HG03097 (cell line): ENCODE measurements around the gene CALML5.

Experiments
- ATAC-seq: cut with Tn5 transposase; IDR thresholded peaks from one replicate; pipeline ENCODE4 v1.9.1; 2021; ENCODE audit not compliant: unreplicated experiment, low FRiP score

Gene CALML5, protein sequence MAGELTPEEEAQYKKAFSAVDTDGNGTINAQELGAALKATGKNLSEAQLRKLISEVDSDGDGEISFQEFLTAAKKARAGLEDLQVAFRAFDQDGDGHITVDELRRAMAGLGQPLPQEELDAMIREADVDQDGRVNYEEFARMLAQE

DNA sequence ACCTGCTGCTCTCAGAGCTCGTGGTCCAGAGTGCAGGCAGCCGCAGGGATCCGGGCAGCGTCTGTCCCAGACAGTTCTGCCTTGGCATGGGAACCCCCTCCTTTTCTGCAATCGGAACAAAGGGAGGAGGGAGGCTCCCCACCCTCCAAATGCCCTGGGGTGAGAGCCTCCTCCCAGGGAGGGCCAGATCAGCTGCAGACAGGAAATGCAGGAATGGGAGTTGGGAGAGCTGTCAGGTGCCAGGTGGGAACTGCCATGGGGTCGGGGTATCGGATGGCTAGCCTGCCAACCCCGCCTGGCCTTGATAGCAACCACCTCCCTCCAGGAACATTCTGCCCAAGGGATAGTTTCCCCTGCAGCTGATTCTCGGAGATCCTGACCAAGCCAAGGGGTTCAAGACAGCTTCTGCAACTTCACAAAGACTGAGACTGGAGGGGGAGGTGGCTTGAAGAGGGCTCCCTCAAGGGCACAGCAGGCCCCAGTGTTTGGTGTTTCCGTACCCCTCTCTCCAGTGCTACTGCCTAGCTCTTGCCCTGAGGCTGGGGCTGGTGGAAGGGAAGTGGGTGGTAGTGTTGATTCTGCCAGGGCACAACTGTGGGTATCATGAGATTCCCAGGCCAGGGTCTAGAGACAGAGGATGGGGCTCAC, at the start of gene CALML5:
Gene CALML5, minus strand, starts transcription at position 78 of the 648 bp plus-strand sequence. CDS start 132 bp downstream, outside the sequence.
- no peak for ATAC-seq

DNA sequence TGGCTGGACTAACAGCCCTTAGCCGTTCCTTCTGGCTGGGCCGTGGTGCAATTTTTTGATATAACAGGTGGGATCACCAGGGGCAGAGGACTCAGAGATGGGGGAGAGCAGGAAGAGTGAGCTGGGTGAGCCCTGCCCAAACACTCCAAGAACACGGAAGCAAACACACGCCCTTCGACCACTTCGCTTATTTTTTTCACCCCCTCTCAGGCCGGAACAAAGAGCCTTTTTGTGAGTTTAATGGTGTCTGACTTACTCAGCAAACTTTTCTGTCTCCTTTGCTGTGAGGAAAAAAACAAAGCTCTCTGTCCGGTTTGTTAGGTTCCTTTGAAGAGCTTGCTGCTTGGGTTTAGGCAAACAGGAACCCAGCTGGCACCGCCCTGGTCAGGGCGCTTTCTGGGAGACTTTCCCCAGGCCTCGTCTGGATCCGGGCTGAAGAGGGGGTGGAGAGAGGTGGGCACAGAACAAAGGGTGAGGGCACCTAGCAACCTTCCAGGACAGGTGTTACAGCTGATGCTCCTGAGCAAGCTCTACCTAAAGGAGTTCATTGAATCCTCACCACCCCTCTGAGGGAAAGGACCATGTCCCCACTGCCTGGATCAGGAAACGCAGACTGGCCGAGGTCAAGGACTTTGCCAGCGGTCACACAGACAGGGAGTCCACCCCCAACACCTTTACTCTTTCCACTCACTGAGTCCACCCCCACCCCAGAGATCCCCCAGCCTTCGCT, 48.7 kb upstream of the CALML5 start:
- ATAC-seq, result no peak

DNA sequence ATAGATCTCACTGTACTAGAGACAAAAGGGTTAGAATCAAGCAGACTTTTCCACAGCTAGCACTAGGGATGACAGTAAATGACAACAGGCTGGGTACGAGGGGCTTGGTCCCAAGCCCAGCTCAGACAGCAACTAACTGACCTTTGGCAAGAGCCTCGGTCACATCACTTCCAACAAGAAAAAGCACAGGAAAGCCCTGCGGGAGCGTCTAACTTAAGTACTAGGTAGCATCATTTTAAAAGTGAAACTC, 48.2 kb upstream of the CALML5 start:
- no peak for ATAC-seq

DNA sequence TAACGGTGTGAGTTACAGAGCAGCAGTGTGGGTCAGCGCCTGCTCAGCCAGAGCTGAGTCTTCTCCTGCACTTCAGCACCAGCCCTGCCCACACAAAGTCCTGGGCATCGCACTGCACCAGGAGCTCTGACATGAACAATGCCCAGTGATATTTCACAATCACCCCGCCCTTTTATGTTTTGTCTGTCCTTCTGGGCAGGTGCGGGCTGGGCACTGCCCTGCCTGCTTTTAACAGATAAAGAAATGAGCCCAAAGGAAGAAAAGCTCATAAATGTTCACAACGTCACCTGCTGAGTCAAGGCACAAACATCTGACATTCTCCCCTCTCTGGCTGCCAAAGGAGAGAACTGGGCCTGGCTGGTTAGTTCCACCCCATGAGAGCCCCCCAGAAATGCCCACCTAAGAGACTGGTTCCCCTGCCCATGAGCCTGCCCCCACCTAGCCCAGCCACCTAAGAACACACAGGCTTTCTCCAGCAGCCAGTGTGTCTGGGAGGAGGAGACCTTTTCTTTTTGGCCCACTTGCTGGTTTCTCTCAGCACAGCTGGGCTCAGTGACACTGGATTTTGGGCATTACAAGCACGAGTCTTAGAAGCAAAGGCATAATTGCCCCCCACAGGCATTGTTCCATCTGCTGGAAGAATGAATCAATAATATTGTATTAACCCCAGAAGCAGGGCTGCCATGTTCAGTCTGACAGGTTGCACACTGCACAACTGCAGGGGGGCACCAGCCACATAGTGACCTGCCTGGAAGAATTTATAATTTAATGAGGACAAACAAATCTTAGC, 47.7 kb upstream of the CALML5 start:
- ATAC-seq, result no peak

DNA sequence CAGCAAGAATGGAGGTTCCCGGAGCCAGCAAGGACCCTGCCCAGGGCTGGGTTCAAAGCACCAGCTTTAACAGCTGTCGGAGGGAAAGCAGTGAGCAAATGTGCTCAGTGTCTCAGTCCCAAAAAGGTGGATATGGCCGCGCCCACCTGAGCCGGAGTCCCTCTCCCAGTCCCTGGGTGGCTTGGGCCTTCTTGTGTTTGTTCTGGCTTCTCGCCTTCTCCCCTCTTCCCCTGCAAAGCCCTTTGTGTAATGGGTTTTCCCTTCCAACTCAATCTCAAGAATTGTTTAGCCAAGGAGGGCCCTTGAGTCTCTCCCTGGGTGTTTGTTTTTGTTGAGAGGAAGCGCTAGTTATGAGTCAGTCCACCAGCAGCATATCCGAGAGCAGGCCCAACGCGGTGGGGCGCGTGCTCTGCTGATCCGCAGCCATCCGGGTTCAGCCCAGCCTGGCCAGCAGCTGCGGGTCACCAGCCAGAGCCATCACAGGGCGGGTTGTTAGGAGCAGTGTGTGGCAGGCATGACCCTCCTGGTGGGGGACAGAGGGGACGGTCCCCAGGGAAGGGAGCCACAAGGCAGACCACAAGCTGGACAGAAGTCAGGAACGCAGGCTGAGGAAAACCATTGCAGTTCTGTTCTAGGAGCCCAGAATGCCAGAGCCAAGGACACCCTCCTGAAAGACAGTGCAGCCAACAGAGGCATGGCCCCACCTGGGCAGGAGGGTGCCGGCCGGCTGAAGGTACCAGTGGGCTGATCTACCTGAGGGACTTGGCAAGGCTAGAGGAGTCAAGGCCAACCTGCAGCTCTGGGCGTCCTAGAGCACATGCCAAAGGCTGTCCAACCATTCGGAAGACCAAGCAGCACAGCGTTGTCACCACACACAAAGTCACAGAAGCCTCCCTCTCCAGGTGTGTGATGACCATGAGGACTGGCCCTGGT, 46.7 kb upstream of the CALML5 start:
- ATAC-seq, result no peak

DNA sequence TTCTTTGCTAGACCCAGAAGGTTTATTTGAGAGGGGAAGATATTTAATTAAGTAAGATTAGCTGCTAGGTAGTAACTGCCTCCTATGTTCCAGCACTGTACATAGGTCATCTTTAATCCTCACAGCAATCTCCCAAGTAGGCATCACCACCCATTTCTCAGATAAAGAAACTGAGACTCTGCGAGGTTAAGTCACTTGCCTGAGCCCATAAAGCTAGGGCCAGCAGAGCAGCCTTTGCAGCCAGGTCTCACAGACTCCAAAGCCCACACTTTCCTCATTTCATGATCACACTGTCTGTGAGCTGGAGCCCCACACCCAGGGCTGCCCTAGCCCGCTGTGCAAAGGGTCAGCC, 46.0 kb upstream of the CALML5 start:
- ATAC-seq, result no peak

DNA sequence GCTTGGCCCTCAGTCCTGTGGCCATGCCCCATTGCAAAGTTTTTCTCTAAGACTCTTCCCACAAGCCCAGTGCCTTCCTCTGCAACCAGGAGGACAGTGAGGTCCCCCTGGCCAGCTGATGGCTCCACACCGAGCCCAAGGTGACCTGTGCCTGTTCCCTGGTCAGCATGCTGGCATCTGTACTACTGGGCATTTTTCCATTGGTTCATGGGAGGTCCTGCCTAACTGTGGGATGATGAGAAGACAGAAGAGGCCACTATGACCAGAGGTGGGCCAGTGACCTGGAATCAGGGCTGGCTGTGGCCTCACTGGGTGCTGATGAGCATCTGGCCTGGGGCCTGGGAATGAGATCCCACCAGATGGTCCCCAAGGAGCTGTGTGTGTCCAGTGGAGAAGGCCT, 45.6 kb upstream of the CALML5 start:
- no peak for ATAC-seq

DNA sequence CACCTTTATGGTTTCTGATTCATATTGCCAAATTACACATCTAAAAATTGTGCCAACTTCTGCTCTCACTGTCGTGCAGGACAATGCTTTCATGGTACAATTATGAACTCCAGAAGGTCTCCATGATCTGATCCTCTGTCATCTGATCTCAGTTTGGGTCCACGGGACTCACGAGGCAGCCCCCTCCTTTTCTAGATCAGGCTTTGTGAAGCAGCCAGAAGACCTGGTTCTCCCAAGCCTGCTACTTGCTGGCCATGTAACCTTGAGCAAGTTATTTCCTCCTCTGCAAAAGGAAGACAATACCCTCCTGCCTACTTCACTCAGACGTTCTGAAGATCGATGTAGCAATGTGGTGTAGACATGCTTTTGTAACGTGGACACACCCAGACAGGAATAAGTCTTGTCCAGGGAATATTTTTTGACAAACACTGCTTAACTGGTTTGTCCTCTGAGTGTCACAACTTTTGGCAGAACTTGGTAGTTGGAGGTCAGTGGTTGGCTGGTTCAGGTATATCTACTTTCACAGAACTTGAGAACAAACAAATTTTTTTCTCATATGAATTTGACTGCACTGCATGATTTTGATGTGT, 44.9 kb upstream of the CALML5 start:
- no peak for ATAC-seq

DNA sequence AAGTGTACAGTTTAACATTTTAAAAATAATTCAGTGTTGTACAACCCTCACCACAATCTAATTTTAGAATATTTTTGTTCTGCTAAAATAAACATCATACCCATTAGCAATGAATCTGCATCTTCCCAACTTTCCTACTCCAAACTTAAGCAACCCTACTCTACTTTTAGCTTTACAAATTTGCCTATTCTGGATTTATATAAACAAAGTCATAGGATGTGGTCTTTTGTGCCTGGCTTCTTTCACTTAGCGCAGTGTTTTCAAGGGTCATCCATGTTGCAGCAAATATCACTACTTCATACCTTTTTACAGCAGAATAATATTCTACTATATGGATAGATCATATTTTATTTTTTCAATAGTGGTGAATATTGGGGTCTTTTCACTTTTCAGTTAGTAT, 44.3 kb upstream of the CALML5 start:
- ATAC-seq, result no peak

DNA sequence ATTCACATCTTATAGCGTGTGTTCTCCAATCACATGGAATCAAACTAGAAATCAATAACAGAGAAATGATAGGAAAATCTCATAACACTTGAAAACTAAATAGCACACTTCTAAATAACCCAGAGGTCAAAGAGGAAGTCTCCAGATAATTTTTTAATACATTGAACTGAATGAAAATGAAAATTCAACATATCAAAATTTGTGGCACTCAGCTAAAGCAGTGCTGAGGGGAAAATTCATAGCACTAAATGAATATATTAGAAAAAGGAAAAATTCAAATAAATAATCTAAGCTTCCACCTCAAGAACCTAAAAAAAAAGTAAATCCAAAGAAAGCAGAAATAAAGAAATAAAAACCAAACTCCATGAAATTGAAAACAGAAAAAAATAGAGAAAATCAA, 42.7 kb upstream of the CALML5 start:
- ATAC-seq, result no peak

DNA sequence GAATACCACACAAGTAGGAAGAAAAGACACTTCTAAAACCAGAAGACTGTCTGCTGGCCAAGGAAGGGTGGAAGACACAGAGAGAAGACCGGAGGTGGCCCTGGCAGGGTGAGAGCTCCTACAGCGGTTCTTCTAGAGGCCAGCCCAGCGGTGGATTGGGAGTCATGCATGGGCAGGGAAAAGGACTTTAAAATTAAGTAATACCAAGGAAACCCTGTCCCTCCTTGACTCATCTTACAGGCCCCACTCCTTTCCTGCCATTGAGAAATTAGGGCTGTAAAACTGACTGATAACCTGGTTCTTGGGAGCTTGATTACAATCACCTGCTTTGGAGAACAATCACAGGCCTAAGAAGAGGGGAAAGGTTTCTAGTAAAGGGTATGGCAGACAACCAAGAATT, 41.5 kb upstream of the CALML5 start:
- no peak for ATAC-seq

DNA sequence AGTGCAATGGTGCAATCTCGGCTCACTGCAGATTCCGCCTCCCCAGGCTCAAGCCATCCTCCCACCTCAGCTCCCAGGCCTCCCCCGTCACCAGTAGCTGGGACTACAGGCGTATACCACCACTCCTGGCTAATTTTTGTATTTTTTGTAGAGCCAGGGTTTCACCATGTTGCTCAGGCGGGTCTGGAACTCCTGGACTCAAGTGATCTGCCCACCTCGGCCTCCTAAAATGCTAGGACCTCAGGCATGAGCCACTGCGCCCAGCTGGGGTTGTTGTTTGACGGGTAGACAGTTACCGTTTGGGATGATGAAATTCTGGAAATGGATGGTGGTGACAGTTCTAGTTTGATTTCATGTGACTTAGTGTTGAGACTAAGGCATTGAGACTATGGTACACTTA, 40.7 kb upstream of the CALML5 start:
- ATAC-seq, result no peak

DNA sequence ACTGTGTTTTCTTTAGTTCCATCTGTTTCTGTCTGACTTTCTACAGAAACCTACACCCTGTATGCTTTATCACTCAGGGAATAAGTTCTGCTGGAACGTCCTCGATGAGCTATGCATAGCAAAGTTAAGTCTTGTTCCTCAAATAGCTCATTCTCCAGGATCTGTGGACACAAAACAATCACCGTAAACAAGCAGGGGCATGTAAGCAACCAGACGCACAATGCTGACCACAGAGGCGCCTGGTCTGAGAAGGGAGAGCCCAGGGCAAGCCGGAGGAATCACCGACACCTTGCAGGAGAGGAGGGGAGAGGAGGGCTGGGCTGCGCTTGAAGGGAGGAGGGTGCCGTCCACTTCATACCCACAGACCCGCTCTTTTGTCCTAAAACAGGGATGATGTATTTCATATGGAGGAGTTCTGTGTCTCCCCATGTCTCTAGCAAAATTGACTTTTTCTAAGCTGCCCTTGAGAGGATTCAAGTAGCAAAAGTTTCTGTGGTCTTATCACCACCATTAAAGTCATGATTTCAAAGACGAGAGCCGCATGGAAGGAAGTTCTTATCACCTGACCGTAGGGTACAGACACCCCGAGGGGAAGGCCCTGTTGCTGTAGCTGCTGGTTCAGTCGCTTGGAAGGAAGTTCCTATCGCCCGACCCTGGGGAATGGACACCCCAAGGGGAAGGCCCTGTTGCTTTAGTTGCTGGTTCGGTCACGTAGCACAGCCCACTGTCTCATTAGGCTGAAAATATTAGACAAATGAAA, 39.7 kb upstream of the CALML5 start:
- ATAC-seq, result no peak

DNA sequence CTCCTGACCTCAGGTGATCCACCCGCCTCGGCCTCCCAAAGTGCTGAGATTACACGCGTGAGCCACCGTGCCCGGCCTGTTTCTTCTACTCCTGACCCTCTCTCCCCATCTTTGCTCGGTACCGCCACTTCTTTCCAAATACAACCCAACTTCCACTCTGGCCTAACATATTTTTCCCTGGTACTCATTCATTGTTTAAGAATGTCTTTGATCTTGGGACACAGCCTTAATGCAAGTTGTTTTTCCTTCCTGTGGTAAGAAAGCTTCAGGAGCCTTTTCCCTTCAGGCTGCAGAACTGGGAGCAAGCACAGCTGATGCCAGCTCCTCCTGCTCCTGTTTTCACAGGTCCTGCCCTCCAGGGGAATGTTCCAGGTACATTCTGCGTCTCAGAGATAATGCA, 39.1 kb upstream of the CALML5 start:
- no peak for ATAC-seq

DNA sequence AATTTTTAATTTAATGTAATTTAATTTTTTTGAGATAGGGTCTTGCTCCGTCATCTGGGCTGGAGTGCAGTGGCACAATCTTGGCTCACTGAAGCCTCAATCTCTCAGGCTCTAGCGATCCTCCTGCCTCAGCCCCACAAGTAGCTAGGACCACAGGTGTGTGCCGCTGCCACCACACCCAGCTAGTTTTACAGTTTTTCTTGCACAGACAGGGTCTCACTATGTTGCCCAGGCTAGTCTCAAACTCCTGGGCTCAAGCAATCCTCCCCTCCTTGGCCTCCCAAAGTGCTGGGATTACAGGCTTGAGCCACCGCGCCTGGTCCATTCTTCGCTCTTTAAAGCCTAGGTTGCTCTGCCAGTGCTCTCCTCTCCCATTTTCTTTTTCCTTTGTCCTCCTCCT, 38.3 kb upstream of the CALML5 start:
- ATAC-seq, result no peak

DNA sequence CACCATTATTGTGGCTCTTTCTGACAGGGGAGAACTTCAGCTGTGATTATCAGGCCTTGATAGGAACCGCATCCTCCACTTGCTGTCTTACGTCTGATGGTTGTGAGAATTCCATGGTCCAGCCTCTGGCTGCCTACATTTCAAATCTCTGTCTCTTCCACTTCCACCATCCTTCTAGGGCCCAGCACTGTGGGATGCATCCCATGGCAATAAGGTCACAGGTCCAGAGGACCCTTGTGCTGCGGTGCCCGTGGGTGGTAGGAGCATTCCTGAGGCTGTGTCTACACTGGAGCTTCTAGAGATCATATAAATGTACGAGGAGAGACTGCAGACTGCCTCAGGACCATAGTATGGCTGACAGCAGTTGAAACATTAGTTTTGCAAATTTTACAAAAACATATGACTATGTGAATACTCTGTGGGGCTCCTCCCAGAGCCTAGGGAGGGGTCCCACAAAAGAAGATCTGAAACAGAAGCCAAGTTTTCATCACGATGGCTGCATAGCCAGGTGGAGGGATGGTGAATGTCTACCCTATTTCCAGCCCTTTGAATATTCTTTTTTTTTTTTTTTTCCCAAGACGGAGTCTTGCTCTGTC, 37.2 kb upstream of the CALML5 start:
- no peak for ATAC-seq

DNA sequence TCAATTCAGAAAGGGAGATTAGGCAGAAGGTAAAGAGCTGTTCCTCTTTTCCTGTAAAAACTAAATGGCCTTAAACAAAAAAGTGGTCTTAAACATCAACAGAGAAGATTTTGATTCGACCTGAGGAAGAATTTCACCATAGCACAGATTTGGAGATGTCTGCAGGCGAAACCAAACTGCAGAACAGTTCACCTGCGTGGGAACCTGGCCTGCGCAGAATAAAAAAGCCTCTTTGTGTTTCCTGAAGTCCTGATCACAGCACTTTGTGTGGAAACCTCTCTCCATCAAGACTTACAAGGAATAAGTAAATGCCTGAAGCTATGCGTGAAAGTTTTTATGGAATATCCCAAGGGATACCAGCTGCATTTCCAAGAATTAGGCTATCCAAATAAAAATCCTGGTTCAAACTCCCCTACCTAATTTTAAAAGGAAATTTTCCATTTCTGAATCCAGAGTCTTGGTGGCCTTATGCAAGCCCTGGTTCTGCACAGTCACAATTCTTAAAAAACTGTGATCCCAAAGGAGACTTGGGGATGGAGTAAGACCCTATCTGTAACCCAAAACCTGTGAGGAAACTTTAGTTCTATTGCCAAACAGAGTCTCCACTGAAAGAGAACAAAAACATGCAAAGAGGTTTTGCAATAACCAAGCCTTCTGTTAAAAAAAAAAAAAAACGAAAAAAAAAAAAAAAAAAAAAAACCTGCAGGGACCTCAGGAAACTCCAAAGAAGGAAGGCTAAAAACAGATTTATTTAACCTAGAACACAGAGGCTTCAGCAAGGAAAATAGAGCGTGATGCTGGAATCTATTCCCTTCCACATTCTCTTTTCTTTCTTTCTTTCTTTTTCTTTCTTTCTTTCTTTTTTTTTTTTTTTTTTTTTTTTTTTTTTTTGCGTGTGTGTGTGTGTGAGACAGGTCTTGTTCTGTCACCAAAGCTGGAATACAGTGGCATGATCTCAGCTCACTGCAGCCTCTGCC, 35.8 kb upstream of the CALML5 start:
- no peak for ATAC-seq
